Upper lobe of left lung (tissue), 6 donors: ENCODE data around the gene EYA2. TPM values are rescaled to one million over a fixed set of nuclear protein-coding genes. Genes with fewer than 3 reads are reported as not detected.

Source experiments
- ATAC-seq, 2 donors: fragments of 200-7000 bp; cut with Tn5 transposase; one replicate each; pipeline ENCODE4 v1.9.1; 2022; ENCODE audit warnings: mild to moderate bottlenecking in 2 of 2, moderate library complexity in 2 of 2; ENCODE audit not compliant: low FRiP score in 2 of 2
- DNase-seq, 2 donors: peaks; one replicate each; pipeline ENCODE4 v3.0.0-alpha.2; 2019 to 2020
- H3K27ac ChIP-seq, 4 donors: fragments of 200-600 bp; sonication (generic); one replicate each; pipeline ENCODE4 v1.5.1; 2016 to 2019
- H3K27me3 ChIP-seq, 4 donors: fragments of 200-600 bp; sonication (generic); one replicate each; pipeline ENCODE4 v1.5.1; 2017 to 2019
- H3K36me3 ChIP-seq, 4 donors: fragments of 200-600 bp; sonication (generic); one replicate each; pipeline ENCODE4 v1.5.1; 2016 to 2019
- H3K4me1 ChIP-seq, 4 donors: fragments of 200-600 bp; sonication (generic); one replicate each; pipeline ENCODE4 v1.5.1; 2018 to 2019
- H3K4me3 ChIP-seq, 4 donors: fragments of 200-600 bp; sonication (generic); one replicate each; pipeline ENCODE4 v1.5.1; 2017 to 2019; ENCODE audit warnings: mild to moderate bottlenecking in 2 of 4, moderate library complexity in 1 of 4
- H3K9me3 ChIP-seq, 4 donors: fragments of 200-600 bp; sonication (generic); one replicate each; pipeline ENCODE4 v1.5.1; 2018 to 2019
- EP300 ChIP-seq, 4 donors: sonication (generic); formaldehyde crosslinking; IDR thresholded peaks; one replicate each; pipeline ENCODE4 v1.5.1; 2017; ENCODE audit warnings: antibody characterized with exemption in 4 of 4, control low read depth in 2 of 4
- POLR2A ChIP-seq, 4 donors: fragments of 450-650 bp; IDR thresholded peaks; one replicate each; pipeline ENCODE4 v1.5.1; 2016 to 2017; ENCODE audit warnings: antibody characterized with exemption in 4 of 4, mild to moderate bottlenecking in 2 of 4
- POLR2AphosphoS5 ChIP-seq, 2 donors: sonication (generic); formaldehyde crosslinking; IDR thresholded peaks; one replicate each; pipeline ENCODE4 v1.5.1; 2017; ENCODE audit warnings: antibody characterized with exemption in 2 of 2
- WGBS, 2 donors: methylation state at CpG; one replicate each; pipeline ENCODE4 v1.1.5; 2017 to 2018; 5-methylcytosine and 5-hydroxymethylcytosine counted together
- total RNA-seq, 6 donors: library from RNA; depleted of rRNA in 4 of 6; stranded (reverse); fragments of >200 nt in 4 of 6; gene quantifications; one replicate each; pipeline versions ENCODE4 v1.1.0 to v1.2.1, GENCODE V29; 2016 to 2021
- TF ChIP-seq, protein P1 (sequence below), 6 experiments: fragments of 450-650 bp in 4 of 6; fragments of 200-600 bp in 2 of 6; sonication (generic) in 2 of 6; IDR thresholded peaks; one replicate each; pipeline ENCODE4 v1.5.1; 2016 to 2019; ENCODE audit warnings: antibody characterized with exemption in 6 of 6
- donor health status: DM: no; HTN: no; CAD: no; lungs with moderate emphysema.
- donor health status: DM: no; HTN: yes; CAD: no; lungs with severe emphysema.

EYA2 gene
- total RNA-seq, 6 donors from 2014 or later = 0.66 to 9.4 (median 3.0) TPM

- H3K36me3 ChIP-seq = peaks cover 28 to 79% (median 66%) of the 10 kb centered on the region in 4 donors
- ATAC-seq = no peak
These were observed 316.4 kb downstream of the EYA2 start for GRCh38 chr20:47211036-47211435.

GRCh38 chr20:47212606-47213207, 318.1 kb downstream of the EYA2 start:
- no peak for DNase-seq
- WGBS, 2 donors = 92 to 94% methylated on average over 9 of the region's 9 CpGs
- no peaks in the 10 kb centered on the region for H3K27me3 ChIP-seq
- TF ChIP-seq POLR2A (IDR thresholded peaks at IDR 0.05) = no peak
- no peak for TF ChIP-seq POLR2AphosphoS5 (IDR thresholded peaks at IDR 0.05)
- TF ChIP-seq, protein P1, sequence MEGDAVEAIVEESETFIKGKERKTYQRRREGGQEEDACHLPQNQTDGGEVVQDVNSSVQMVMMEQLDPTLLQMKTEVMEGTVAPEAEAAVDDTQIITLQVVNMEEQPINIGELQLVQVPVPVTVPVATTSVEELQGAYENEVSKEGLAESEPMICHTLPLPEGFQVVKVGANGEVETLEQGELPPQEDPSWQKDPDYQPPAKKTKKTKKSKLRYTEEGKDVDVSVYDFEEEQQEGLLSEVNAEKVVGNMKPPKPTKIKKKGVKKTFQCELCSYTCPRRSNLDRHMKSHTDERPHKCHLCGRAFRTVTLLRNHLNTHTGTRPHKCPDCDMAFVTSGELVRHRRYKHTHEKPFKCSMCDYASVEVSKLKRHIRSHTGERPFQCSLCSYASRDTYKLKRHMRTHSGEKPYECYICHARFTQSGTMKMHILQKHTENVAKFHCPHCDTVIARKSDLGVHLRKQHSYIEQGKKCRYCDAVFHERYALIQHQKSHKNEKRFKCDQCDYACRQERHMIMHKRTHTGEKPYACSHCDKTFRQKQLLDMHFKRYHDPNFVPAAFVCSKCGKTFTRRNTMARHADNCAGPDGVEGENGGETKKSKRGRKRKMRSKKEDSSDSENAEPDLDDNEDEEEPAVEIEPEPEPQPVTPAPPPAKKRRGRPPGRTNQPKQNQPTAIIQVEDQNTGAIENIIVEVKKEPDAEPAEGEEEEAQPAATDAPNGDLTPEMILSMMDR (IDR thresholded peaks at IDR 0.05) = no peak
- TF ChIP-seq EP300 (IDR thresholded peaks at IDR 0.05) = no peak
- no peak for ATAC-seq
- no peaks in the 10 kb centered on the region for H3K9me3 ChIP-seq
- H3K27ac ChIP-seq = no peak overlapping the region
- peaks cover 32 to 94% (median 74%) of the 10 kb centered on the region in 4 donors for H3K36me3 ChIP-seq
- H3K4me3 ChIP-seq = no peak overlapping the region
- no peaks in the 10 kb centered on the region for H3K4me1 ChIP-seq

More at GRCh38 chr20:47211036-47211435, 316.4 kb downstream of the EYA2 start:
- DNase-seq = no peak
- H3K27ac ChIP-seq = no peak overlapping the region
- H3K4me3 ChIP-seq = no peak overlapping the region
- H3K27me3 ChIP-seq = no peaks in the 10 kb centered on the region
- WGBS, 2 donors = 96 to 100% methylated on average over 7 of the region's 7 CpGs
- H3K9me3 ChIP-seq = no peaks in the 10 kb centered on the region
- H3K4me1 ChIP-seq = no peaks in the 10 kb centered on the region
- TF ChIP-seq POLR2A (IDR thresholded peaks at IDR 0.05) (no peak), POLR2AphosphoS5 (IDR thresholded peaks at IDR 0.05) (no peak), EP300 (IDR thresholded peaks at IDR 0.05) (no peak)
- TF ChIP-seq, protein P1 (IDR thresholded peaks at IDR 0.05) = no peak

- peaks cover 32 to 96% (median 70%) of the 10 kb centered on the region in 4 donors for H3K36me3 ChIP-seq
- no peak overlapping the region for H3K4me3 ChIP-seq
- H3K27me3 ChIP-seq = no peaks in the 10 kb centered on the region
- H3K27ac ChIP-seq = no peak overlapping the region
- DNase-seq (no peak), ATAC-seq (no peak)
- no peaks in the 10 kb centered on the region for H3K4me1 ChIP-seq
- no peaks in the 10 kb centered on the region for H3K9me3 ChIP-seq
- TF ChIP-seq, protein P1 (IDR thresholded peaks at IDR 0.05) = no peak
- TF ChIP-seq POLR2A (IDR thresholded peaks at IDR 0.05) (no peak), EP300 (IDR thresholded peaks at IDR 0.05) (no peak), POLR2AphosphoS5 (IDR thresholded peaks at IDR 0.05) (no peak)
- WGBS, 2 donors = 94 to 95% methylated on average over 9 of the region's 9 CpGs
These were observed 319.3 kb downstream of the EYA2 start for GRCh38 chr20:47213966-47214365.

- WGBS, 2 donors = 92 to 96% methylated on average over 10 of the region's 10 CpGs
- Histone ChIP-seq H3K4me3 (no peak overlapping the region), H3K4me1 (no peaks in the 10 kb centered on the region), H3K36me3 (peaks cover 27 to 94% (median 69%) of the 10 kb centered on the region in 4 donors), H3K9me3 (no peaks in the 10 kb centered on the region), H3K27me3 (no peaks in the 10 kb centered on the region), H3K27ac (no peak overlapping the region)
- TF ChIP-seq EP300 (IDR thresholded peaks at IDR 0.05) (no peak), POLR2AphosphoS5 (IDR thresholded peaks at IDR 0.05) (no peak), POLR2A (IDR thresholded peaks at IDR 0.05) (no peak)
- TF ChIP-seq, protein P1 (IDR thresholded peaks at IDR 0.05) = no peak
- DNase-seq (no peak), ATAC-seq (no peak)
These were observed 321.2 kb downstream of the EYA2 start for GRCh38 chr20:47215653-47216397.
